Tibial nerve (tissue), 4 donors: ENCODE data around the gene FOSL2. TPM values are rescaled to one million over a fixed set of nuclear protein-coding genes. Genes with fewer than 3 reads are reported as not detected.
"Not testable (repeated sequence)": the region's sequence is repeated elsewhere in the genome, so short reads cannot be mapped to it uniquely, and the experiment has no call there.

Experiments
- DNase-seq, 2 donors: peaks; one replicate each; pipeline ENCODE4 v3.0.0-alpha.2; 2019; ENCODE audit warnings: low spot score in 2 of 2
- H3K27ac ChIP-seq, 4 donors: fragments of 200-600 bp; sonication (generic) in 3 of 4; one replicate each; pipeline ENCODE4 v1.5.1; 2017 to 2019; ENCODE audit warnings: mild to moderate bottlenecking in 1 of 4
- H3K27me3 ChIP-seq, 2 donors: fragments of 200-600 bp; sonication (generic) in 1 of 2; one replicate each; pipeline versions ENCODE4 v1.5.1 to v1.6.0; 2017 to 2019
- H3K36me3 ChIP-seq, 3 donors: fragments of 200-600 bp; sonication (generic); one replicate each; pipeline ENCODE4 v1.5.1; 2018 to 2019
- H3K4me1 ChIP-seq, 4 donors: fragments of 200-600 bp; sonication (generic) in 3 of 4; one replicate each; pipeline ENCODE4 v1.5.1; 2017 to 2019
- H3K4me3 ChIP-seq, 4 donors: fragments of 200-600 bp; sonication (generic) in 3 of 4; one replicate each; pipeline ENCODE4 v1.5.1; 2017 to 2019; ENCODE audit warnings: mild to moderate bottlenecking in 1 of 4, moderate library complexity in 1 of 4
- H3K9me3 ChIP-seq, 4 donors: fragments of 200-600 bp; sonication (generic) in 3 of 4; one replicate each; pipeline ENCODE4 v1.5.1; 2017 to 2019
- CTCF ChIP-seq, 5 experiments: fragments of 200-600 bp in 3 of 5; fragments of 450-650 bp in 2 of 5; sonication (generic) in 3 of 5; IDR thresholded peaks; one replicate each; pipeline ENCODE4 v1.5.1; 2016 to 2019; ENCODE audit warnings: antibody characterized with exemption in 5 of 5, mild to moderate bottlenecking in 3 of 5, moderate library complexity in 2 of 5
- EP300 ChIP-seq, 2 donors: sonication (generic); formaldehyde crosslinking; IDR thresholded peaks; one replicate each; pipeline ENCODE4 v1.6.1; 2017; ENCODE audit warnings: antibody characterized with exemption in 2 of 2, mild to moderate bottlenecking in 1 of 2
- POLR2A ChIP-seq, 2 donors: fragments of 450-650 bp; IDR thresholded peaks; one replicate each; pipeline ENCODE4 v1.6.1; 2017; ENCODE audit warnings: antibody characterized with exemption in 2 of 2, mild to moderate bottlenecking in 2 of 2, moderate library complexity in 2 of 2
- WGBS, 2 donors: methylation state at CpG; one replicate each; pipeline ENCODE4 v1.1.5; 2018; 5-methylcytosine and 5-hydroxymethylcytosine counted together
- total RNA-seq, 4 donors: library from RNA; depleted of rRNA; stranded (reverse); fragments of >200 nt; gene quantifications; one replicate each; pipeline ENCODE4 v1.1.0, GENCODE V29; 2016

The FOSL2 gene
- total RNA-seq, 4 donors from 2014 or later, result 141 to 207 (median 190) TPM

DNA sequence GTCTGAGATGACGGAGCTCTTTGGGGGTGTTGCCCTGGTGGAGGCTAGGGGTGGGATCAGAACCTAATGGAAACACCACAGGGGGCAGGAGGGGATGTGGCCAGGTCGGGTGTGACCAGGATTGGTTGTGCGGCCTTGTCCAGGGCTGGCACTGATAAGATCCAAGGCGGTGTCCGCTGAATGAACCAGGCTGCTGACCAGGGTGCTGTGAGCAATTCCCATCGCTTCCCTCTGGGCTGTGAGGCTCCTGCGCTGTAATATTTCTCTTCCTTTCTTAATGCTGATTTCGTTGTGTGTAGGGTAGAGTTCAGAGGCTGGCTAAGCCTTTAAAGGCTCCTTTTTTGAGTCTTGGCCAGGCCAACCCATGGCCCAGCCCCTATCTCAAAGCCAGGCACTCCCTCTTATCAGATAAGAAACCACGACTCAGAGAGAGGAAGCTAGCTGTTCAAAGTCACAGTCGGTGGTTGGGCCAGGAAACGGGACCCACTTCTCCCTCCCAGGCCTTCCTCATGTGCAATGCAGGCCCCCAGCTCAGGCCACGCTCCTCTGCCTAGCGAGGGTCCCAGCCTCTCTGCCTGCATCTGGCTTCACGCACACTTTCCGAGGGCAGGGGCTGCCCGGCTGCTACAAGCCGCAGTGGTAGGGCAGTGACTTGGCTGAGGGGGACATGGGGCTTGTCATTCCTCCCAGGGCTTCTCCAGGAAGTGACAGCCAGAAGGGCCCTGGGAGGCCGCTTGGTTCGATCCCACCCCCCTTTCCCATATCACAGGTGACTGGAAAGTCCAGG lies 26.0 kb upstream of the FOSL2 start:
- Histone ChIP-seq H3K9me3 (no peaks in the 10 kb centered on the region), H3K36me3 (no peaks in the 10 kb centered on the region), H3K27me3 (no peaks in the 10 kb centered on the region), H3K4me3 (no peak overlapping the region), H3K4me1 (peaks cover 0 to 15% (median 3%) of the 10 kb centered on the region in 4 donors), H3K27ac (peak overlapping the region in 1 of 4 donors; percentile 55)
- no peak for TF ChIP-seq EP300 (IDR thresholded peaks at IDR 0.05)
- no peak for TF ChIP-seq POLR2A (IDR thresholded peaks at IDR 0.05)
- TF ChIP-seq CTCF (IDR thresholded peaks at IDR 0.05), result no peak
- no peak for DNase-seq
- WGBS, 2 donors, result 68 to 72% methylated on average over 15 to 19 of the region's 19 CpGs

DNA sequence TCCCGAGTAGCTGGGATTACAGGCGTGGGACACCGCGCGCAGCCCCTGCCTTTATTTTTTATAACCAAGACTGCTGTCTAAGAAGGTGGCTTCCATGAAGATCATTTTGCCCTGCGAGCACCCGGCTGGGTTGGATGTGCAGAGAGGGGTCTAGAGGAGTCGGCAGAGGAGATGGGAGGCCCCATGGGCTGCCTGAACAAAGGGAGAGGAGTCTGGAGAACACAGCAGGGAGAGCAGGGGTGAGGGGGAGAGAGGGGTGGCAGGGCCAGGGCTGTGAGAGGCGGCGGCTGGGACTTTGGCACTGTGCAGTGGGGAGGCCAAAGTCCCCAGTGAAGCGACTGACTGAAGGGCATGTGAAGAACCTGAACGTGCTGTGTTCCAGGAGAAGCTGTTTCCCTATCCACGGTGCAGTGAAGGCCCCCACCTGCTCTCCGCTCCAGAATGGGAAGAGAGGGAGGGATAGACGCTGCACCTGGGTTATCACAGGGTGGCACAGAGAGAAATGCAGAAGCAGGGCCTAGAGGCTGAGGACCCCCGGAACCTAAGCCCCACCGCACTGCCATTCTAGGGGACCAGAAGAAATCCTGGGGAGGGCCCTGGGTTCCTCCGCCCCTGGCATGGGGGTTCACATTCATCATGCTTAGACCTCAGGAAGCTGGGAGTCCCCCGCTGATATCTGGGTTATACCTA lies 24.8 kb upstream of the FOSL2 start:
- Histone ChIP-seq H3K27me3 (no peaks in the 10 kb centered on the region), H3K27ac (peak overlapping the region in 1 of 4 donors; percentile 55), H3K4me1 (peaks cover 0 to 15% (median 3%) of the 10 kb centered on the region in 4 donors), H3K36me3 (no peaks in the 10 kb centered on the region), H3K4me3 (no peak overlapping the region), H3K9me3 (no peaks in the 10 kb centered on the region)
- DNase-seq, result no peak
- WGBS, 2 donors, result 80 to 81% methylated on average over 18 to 19 of the region's 19 CpGs
- TF ChIP-seq CTCF (IDR thresholded peaks at IDR 0.05) (no peak), POLR2A (IDR thresholded peaks at IDR 0.05) (no peak), EP300 (IDR thresholded peaks at IDR 0.05) (no peak)

- no peaks in the 10 kb centered on the region for H3K9me3 ChIP-seq
- peaks cover 0 to 15% (median 3%) of the 10 kb centered on the region in 4 donors for H3K4me1 ChIP-seq
These were observed 24.3 kb upstream of the FOSL2 start for GRCh38 chr2:28368357-28368798.

DNA sequence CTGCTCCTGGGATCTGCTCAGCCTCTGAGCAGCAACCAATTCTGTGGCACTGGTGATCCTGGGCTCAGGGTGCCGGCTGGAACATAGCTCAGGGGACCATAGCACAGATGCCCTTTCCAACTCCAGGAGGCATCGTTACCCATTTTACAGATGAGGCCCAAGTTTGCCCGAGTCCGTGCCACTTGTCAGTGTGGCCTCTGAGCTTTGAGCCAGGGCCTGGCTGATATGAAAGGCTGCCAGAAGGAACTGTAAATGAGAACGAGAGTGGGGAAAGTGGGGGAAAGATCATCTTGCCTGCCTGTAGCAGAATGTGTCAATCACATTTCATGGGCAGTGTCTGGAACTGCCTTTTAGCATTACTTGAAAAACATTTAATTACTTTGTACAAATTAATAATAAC lies 23.3 kb upstream of the FOSL2 start:
- 67 to 71% methylated on average over 5 of the region's 5 CpGs for WGBS, 2 donors
- no peak for TF ChIP-seq POLR2A (IDR thresholded peaks at IDR 0.05)
- Histone ChIP-seq H3K4me1 (peaks cover 0 to 15% (median 3%) of the 10 kb centered on the region in 4 donors), H3K4me3 (no peak overlapping the region), H3K27me3 (no peaks in the 10 kb centered on the region), H3K9me3 (no peaks in the 10 kb centered on the region), H3K27ac (no peak overlapping the region), H3K36me3 (no peaks in the 10 kb centered on the region)
- DNase-seq, result no peak

More at GRCh38 chr2:28368357-28368798, 24.3 kb upstream of the FOSL2 start:
- TF ChIP-seq POLR2A (IDR thresholded peaks at IDR 0.05), result no peak
- TF ChIP-seq EP300 (IDR thresholded peaks at IDR 0.05), result no peak
- TF ChIP-seq CTCF (IDR thresholded peaks at IDR 0.05), result no peak
- WGBS, 2 donors, result 88 to 92% methylated on average over 9 of the region's 9 CpGs
- no peak for DNase-seq
- H3K27me3 ChIP-seq, result no peaks in the 10 kb centered on the region
- no peak overlapping the region for H3K4me3 ChIP-seq
- H3K36me3 ChIP-seq, result no peaks in the 10 kb centered on the region
- no peak overlapping the region for H3K27ac ChIP-seq

DNA sequence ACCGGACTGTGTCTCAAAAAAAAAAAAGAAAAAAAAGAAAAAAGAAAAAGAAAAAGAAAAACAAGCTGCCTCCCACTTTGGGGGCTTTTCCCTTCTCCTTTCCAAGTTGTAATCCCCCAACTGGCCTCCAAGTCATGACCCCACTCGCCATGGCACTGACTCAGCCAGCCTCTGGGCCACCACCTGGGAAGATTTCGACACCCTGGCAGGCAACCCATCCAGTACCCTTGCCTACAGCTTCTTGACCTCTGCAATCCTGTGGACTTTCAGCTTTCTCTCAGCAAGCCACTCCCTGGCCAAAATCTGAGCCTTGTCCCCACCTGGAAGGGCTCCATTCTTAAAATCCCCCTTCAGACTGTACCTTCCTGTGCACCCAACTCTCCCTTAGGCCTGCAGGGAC lies 22.3 kb upstream of the FOSL2 start:
- Histone ChIP-seq H3K9me3 (no peaks in the 10 kb centered on the region), H3K36me3 (no peaks in the 10 kb centered on the region), H3K27ac (no peak overlapping the region), H3K4me3 (no peak overlapping the region), H3K4me1 (peaks cover 0 to 15% (median 3%) of the 10 kb centered on the region in 4 donors), H3K27me3 (no peaks in the 10 kb centered on the region)
- 83 to 93% methylated on average over 3 of the region's 3 CpGs for WGBS, 2 donors
- DNase-seq, result no peak
- no peak for TF ChIP-seq POLR2A (IDR thresholded peaks at IDR 0.05)
- no peak for TF ChIP-seq EP300 (IDR thresholded peaks at IDR 0.05)
- TF ChIP-seq CTCF (IDR thresholded peaks at IDR 0.05), result no peak

GRCh38 chr2:28371728-28372127 lies 20.9 kb upstream of the FOSL2 start:
- H3K27me3 ChIP-seq, H3K36me3 ChIP-seq, DNase-seq, H3K27ac ChIP-seq, H3K9me3 ChIP-seq, H3K4me3 ChIP-seq, H3K4me1 ChIP-seq: not testable (repeated sequence)
- WGBS, 2 donors, result 79 to 80% methylated on average over 4 of the region's 4 CpGs
